CD8-positive, alpha-beta memory T cell (primary cell): Measurements from ENCODE around the gene SLC38A3. TPM values are rescaled to one million over a fixed set of nuclear protein-coding genes. Genes with fewer than 3 reads are reported as not detected.
"Not testable (repeated sequence)": the region's sequence is repeated elsewhere in the genome, so short reads cannot be mapped to it uniquely, and the experiment has no call there.

Experiments
- CTCF ChIA-PET: fragments of 350-600 bp; sonication (Branson Sonifier 250); formaldehyde crosslinking; loops from one replicate; lab custom pipeline; 2021; ENCODE audit warnings: antibody characterized with exemption; lab: Charles Lee
- POLR2A ChIA-PET: fragments of 350-600 bp; sonication (Branson Sonifier 250); formaldehyde crosslinking; loops from one replicate; lab custom pipeline; 2021; ENCODE audit warnings: antibody characterized with exemption; lab: Charles Lee
- DNase-seq, 5 donors: peaks; one replicate each; pipeline versions ENCODE4 v3.0.0 to v3.0.0-alpha.2; 2020 to 2022; ENCODE audit warnings: mixed read lengths in 1 of 5
- H3K27ac ChIP-seq: one replicate; pipeline ENCODE4 v1.7.0; 2013; ENCODE audit warnings: low read depth, mild to moderate bottlenecking, low read length, moderate library complexity
- H3K27me3 ChIP-seq: 2 replicates; pipeline ENCODE4 v1.7.0; 2013; ENCODE audit warnings: low read length, mild to moderate bottlenecking; ENCODE audit not compliant: insufficient read depth, poor library complexity, severe bottlenecking
- H3K36me3 ChIP-seq: 2 replicates; pipeline ENCODE4 v1.7.0; 2013; ENCODE audit warnings: mild to moderate bottlenecking, low read length, moderate library complexity; ENCODE audit not compliant: insufficient read depth
- H3K4me1 ChIP-seq: 2 replicates; pipeline ENCODE4 v1.7.0; 2013; ENCODE audit warnings: mild to moderate bottlenecking, low read length, moderate library complexity; ENCODE audit not compliant: insufficient read depth
- H3K4me3 ChIP-seq: 2 replicates; pipeline ENCODE4 v1.7.0; 2013; ENCODE audit warnings: mild to moderate bottlenecking, low read length
- H3K9me3 ChIP-seq: 2 replicates; pipeline ENCODE4 v1.7.0; 2013; ENCODE audit warnings: mild to moderate bottlenecking, low read length
- H3K27ac Mint-ChIP-seq, 8 donors: one replicate each; pipeline ENCODE4 v1.8.0; 2020 to 2021; ENCODE audit warnings: mixed read lengths in 8 of 8, mild to moderate bottlenecking in 6 of 8, inconsistent platforms in 3 of 8, moderate library complexity in 3 of 8
- H3K27me3 Mint-ChIP-seq, 2 donors: one replicate each; pipeline ENCODE4 v1.8.0; 2020 to 2021; ENCODE audit warnings: mixed read lengths in 2 of 2, mild to moderate bottlenecking in 1 of 2, moderate library complexity in 1 of 2
- H3K36me3 Mint-ChIP-seq, 3 donors: one replicate each; pipeline ENCODE4 v1.8.0; 2020 to 2021; ENCODE audit warnings: mixed read lengths in 3 of 3, inconsistent platforms in 1 of 3, mild to moderate bottlenecking in 1 of 3
- H3K4me1 Mint-ChIP-seq, 3 donors: one replicate each; pipeline ENCODE4 v1.8.0; 2020 to 2021; ENCODE audit warnings: mixed read lengths in 3 of 3, inconsistent platforms in 1 of 3, mild to moderate bottlenecking in 1 of 3
- H3K4me3 Mint-ChIP-seq, 7 donors: one replicate each; pipeline ENCODE4 v1.8.0; 2020 to 2021; ENCODE audit warnings: mixed read lengths in 7 of 7, mild to moderate bottlenecking in 6 of 7, moderate library complexity in 4 of 7, inconsistent platforms in 2 of 7
- H3K9me3 Mint-ChIP-seq, 5 donors: one replicate each; pipeline ENCODE4 v1.8.0; 2020 to 2022; ENCODE audit warnings: mixed read lengths in 5 of 5, mild to moderate bottlenecking in 3 of 5, moderate library complexity in 2 of 5, inconsistent platforms in 1 of 5
- polyA plus RNA-seq: library from polyadenylated mRNA; unstranded; fragments of 300-500 nt; fragmentation: Illumina TruSeq; gene quantifications from one replicate; pipeline ENCODE4 v1.2.3, GENCODE V29; 2021
- total RNA-seq, 2 experiments: library from RNA; stranded (reverse); gene quantifications; one replicate each; pipeline ENCODE4 v1.2.3, GENCODE V29; 2021

The SLC38A3 gene
- total and polyA plus RNA-seq, 3 experiments from 2014 or later = not detected

GRCh38 chr3:50260942-50261441 lies 55.9 kb downstream of the SLC38A3 start:
- ChIA-PET POLR2A (no interaction called here), CTCF (interaction anchor here (1.0 to 8.3 kb wide), 13 partner anchors 10 to 129 kb away, joined by 3 to 101 read pairs (median 4); partner anchors contain the start of genes GNAI2, GNAT1, HYAL3 and NAA80)
- peaks cover 3 to 34% (median 4%) of the 10 kb centered on the region in 3 donors for H3K36me3 Mint-ChIP-seq

GRCh38 chr3:50261505-50261904 lies 56.4 kb downstream of the SLC38A3 start:
- Histone ChIP-seq H3K27ac (peak overlapping the region; percentile 47), H3K36me3 (peaks cover 15% of the 10 kb centered on the region), H3K4me3 (no peak overlapping the region), H3K27me3 (no peaks in the 10 kb centered on the region), H3K4me1 (peaks cover 5% of the 10 kb centered on the region), H3K9me3 (no peaks in the 10 kb centered on the region)
- Mint-ChIP-seq H3K27ac (peak overlapping the region in 2 of 8 donors; percentile 68 to 90), H3K4me1 (peaks cover 0 to 13% (median 8%) of the 10 kb centered on the region in 3 donors), H3K36me3 (peaks cover 3 to 29% (median 4%) of the 10 kb centered on the region in 3 donors), H3K27me3 (no peaks in the 10 kb centered on the region), H3K4me3 (peak overlapping the region in 2 of 7 donors; percentile 23 to 27), H3K9me3 (no peaks in the 10 kb centered on the region)
- no peak for DNase-seq
- ChIA-PET CTCF (interaction anchor here (1.0 to 8.3 kb wide), 7 partner anchors 13 to 70 kb away, joined by 4 to 101 read pairs (median 5); partner anchors contain the start of genes GNAT1, HYAL3 and NAA80), POLR2A (no interaction called here)

More at GRCh38 chr3:50260942-50261441, 55.9 kb downstream of the SLC38A3 start:
- Histone ChIP-seq H3K4me3 (no peak overlapping the region), H3K9me3 (no peaks in the 10 kb centered on the region), H3K36me3 (peaks cover 20% of the 10 kb centered on the region), H3K27me3 (no peaks in the 10 kb centered on the region), H3K4me1 (peaks cover 5% of the 10 kb centered on the region), H3K27ac (peak overlapping the region; percentile 47)
- H3K27me3 Mint-ChIP-seq = no peaks in the 10 kb centered on the region
- H3K27ac Mint-ChIP-seq = peak overlapping the region in 2 of 8 donors; percentile 68 to 90
- DNase-seq = no peak
- H3K4me1 Mint-ChIP-seq = peaks cover 0 to 13% (median 8%) of the 10 kb centered on the region in 3 donors
- no peaks in the 10 kb centered on the region for H3K9me3 Mint-ChIP-seq
- H3K4me3 Mint-ChIP-seq = peak overlapping the region in 2 of 7 donors; percentile 27 to 86

- peaks cover 0 to 12% (median 7%) of the 10 kb centered on the region in 3 donors for H3K4me1 Mint-ChIP-seq
- DNase-seq, H3K27ac ChIP-seq, H3K9me3 Mint-ChIP-seq, POLR2A ChIA-PET, H3K4me3 Mint-ChIP-seq, H3K27me3 ChIP-seq, H3K9me3 ChIP-seq, H3K4me1 ChIP-seq, H3K36me3 ChIP-seq, H3K27me3 Mint-ChIP-seq, H3K4me3 ChIP-seq: not testable (repeated sequence)
- H3K36me3 Mint-ChIP-seq = peaks cover 3 to 22% (median 3%) of the 10 kb centered on the region in 3 donors
- CTCF ChIA-PET = interaction anchor here (1.4 to 8.3 kb wide), 4 partner anchors 14 to 67 kb away, joined by 4 to 101 read pairs (median 20); no protein-coding TSS in a partner anchor
- H3K27ac Mint-ChIP-seq = peak overlapping the region in 1 of 8 donors; percentile 60
Measured at GRCh38 chr3:50262200-50262599, 57.1 kb downstream of the SLC38A3 start.

- Histone ChIP-seq H3K27ac (no peak overlapping the region), H3K4me3 (no peak overlapping the region), H3K9me3 (no peaks in the 10 kb centered on the region), H3K27me3 (no peaks in the 10 kb centered on the region), H3K4me1 (peaks cover 5% of the 10 kb centered on the region), H3K36me3 (peaks cover 5% of the 10 kb centered on the region)
- Mint-ChIP-seq H3K4me1 (peaks cover 0 to 9% (median 5%) of the 10 kb centered on the region in 3 donors), H3K27me3 (no peaks in the 10 kb centered on the region), H3K9me3 (no peaks in the 10 kb centered on the region), H3K27ac (peak overlapping the region in 1 of 8 donors; percentile 93), H3K4me3 (no peak overlapping the region), H3K36me3 (peaks cover 0 to 16% (median 0%) of the 10 kb centered on the region in 3 donors)
- no peak for DNase-seq
- POLR2A ChIA-PET = no interaction called here
- CTCF ChIA-PET = interaction anchor here (0.6 to 2.3 kb wide), 5 partner anchors 16 to 68 kb away, joined by 4 to 9 read pairs (median 6); no protein-coding TSS in a partner anchor
Measured at GRCh38 chr3:50262778-50263177, 57.7 kb downstream of the SLC38A3 start.

- H3K27me3 Mint-ChIP-seq = peaks cover 0 to 6% of the 10 kb centered on the region in 2 donors
- ChIA-PET CTCF (interaction anchor here (0.6 to 2.3 kb wide), 10 partner anchors 11 to 149 kb away, joined by 3 to 9 read pairs (median 4); no protein-coding TSS in a partner anchor), POLR2A (interaction anchor here (0.5 to 0.6 kb wide), 2 partner anchors 20 to 149 kb away, joined by 3 to 5 read pairs; no protein-coding TSS in a partner anchor)
- H3K9me3 Mint-ChIP-seq = no peaks in the 10 kb centered on the region
- Histone ChIP-seq H3K9me3 (no peaks in the 10 kb centered on the region), H3K4me3 (no peak overlapping the region), H3K4me1 (peaks cover 5% of the 10 kb centered on the region), H3K27ac (no peak overlapping the region), H3K27me3 (no peaks in the 10 kb centered on the region), H3K36me3 (no peaks in the 10 kb centered on the region)
- peaks cover 0 to 9% (median 5%) of the 10 kb centered on the region in 3 donors for H3K4me1 Mint-ChIP-seq
- H3K27ac Mint-ChIP-seq = peak overlapping the region in 2 of 8 donors; percentile 72 to 93
- DNase-seq = no peak
- H3K36me3 Mint-ChIP-seq = peaks cover 0 to 6% (median 0%) of the 10 kb centered on the region in 3 donors
- H3K4me3 Mint-ChIP-seq = no peak overlapping the region
Measured at GRCh38 chr3:50263478-50264382, 58.7 kb downstream of the SLC38A3 start.

- peaks cover 0 to 1% (median 0%) of the 10 kb centered on the region in 3 donors for H3K36me3 Mint-ChIP-seq
- H3K27me3 ChIP-seq = no peaks in the 10 kb centered on the region
- H3K27ac Mint-ChIP-seq = peak overlapping the region in 1 of 8 donors; percentile 72
- peaks cover 0 to 8% (median 5%) of the 10 kb centered on the region in 3 donors for H3K4me1 Mint-ChIP-seq
- H3K36me3 ChIP-seq = no peaks in the 10 kb centered on the region
- H3K4me1 ChIP-seq = peaks cover 4% of the 10 kb centered on the region
- CTCF ChIA-PET = interaction anchor here (0.6 to 2.3 kb wide), 8 partner anchors 8 to 70 kb away, joined by 3 to 9 read pairs (median 5); no protein-coding TSS in a partner anchor
- no peaks in the 10 kb centered on the region for H3K9me3 Mint-ChIP-seq
- no peak overlapping the region for H3K27ac ChIP-seq
- DNase-seq = no peak
- POLR2A ChIA-PET = interaction anchor here (0.5 kb wide), 1 partner anchor 149 kb away, joined by 3 read pairs; no protein-coding TSS in a partner anchor
- no peaks in the 10 kb centered on the region for H3K9me3 ChIP-seq
- H3K27me3 Mint-ChIP-seq = peaks cover 0 to 7% of the 10 kb centered on the region in 2 donors
- no peak overlapping the region for H3K4me3 Mint-ChIP-seq
- no peak overlapping the region for H3K4me3 ChIP-seq
Measured at GRCh38 chr3:50264383-50264963, 59.4 kb downstream of the SLC38A3 start.

- POLR2A ChIA-PET = no interaction called here
- H3K27ac Mint-ChIP-seq = peak overlapping the region in 1 of 8 donors; percentile 43
Measured at GRCh38 chr3:50264964-50265485, 60.0 kb downstream of the SLC38A3 start.

More at GRCh38 chr3:50264964-50265485, 60.0 kb downstream of the SLC38A3 start:
- Mint-ChIP-seq H3K27me3 (peaks cover 0 to 7% of the 10 kb centered on the region in 2 donors), H3K4me1 (peaks cover 0 to 3% (median 2%) of the 10 kb centered on the region in 3 donors), H3K4me3 (no peak overlapping the region), H3K36me3 (no peaks in the 10 kb centered on the region), H3K9me3 (no peaks in the 10 kb centered on the region)
- H3K9me3 ChIP-seq = no peaks in the 10 kb centered on the region
- H3K36me3 ChIP-seq = no peaks in the 10 kb centered on the region
- CTCF ChIA-PET = interaction anchor here (0.6 to 2.2 kb wide), 3 partner anchors 9 to 22 kb away, joined by 5 to 7 read pairs (median 5); no protein-coding TSS in a partner anchor
- no peak overlapping the region for H3K27ac ChIP-seq
- no peaks in the 10 kb centered on the region for H3K27me3 ChIP-seq
- no peak for DNase-seq
- no peak overlapping the region for H3K4me3 ChIP-seq
- no peaks in the 10 kb centered on the region for H3K4me1 ChIP-seq
